ENCODE data around the gene ARAP2.
A peak's percentile ranks its signal among the peaks of the same experiment; 100 is the strongest.

Gene ARAP2

GRCh38 chr4:36244257-36245082, at the start of gene ARAP2:
TSS of gene ARAP2 (minus strand) at chr4:36244514. CDS start at chr4:36229486, 15,028 bp downstream.
- H3K4me1 ChIP-seq (ENCODE audit: control insufficient read depth, insufficient read depth, low read length): no peaks in the 10 kb centered on the region
- H3K9me3 ChIP-seq (ENCODE audit: control insufficient read depth in 2 of 2, low read length in 2 of 2): no peaks in the 10 kb centered on the region
- peak within 1 kb of the TSS; percentile 41 to 43 for H3K9ac ChIP-seq (ENCODE audit: low read length in 2 of 2)
- H3K4me3 ChIP-seq (ENCODE audit: low read length in 2 of 2): peak within 1 kb of the TSS; percentile 65 to 67
- H3K27ac ChIP-seq (ENCODE audit: low read length): no peak within 1 kb of the TSS
- no peaks in the 10 kb centered on the region for H3K36me3 ChIP-seq (ENCODE audit: control insufficient read depth in 2 of 2, insufficient read depth in 2 of 2, low read length in 2 of 2)
- peaks cover 2 to 6% of the 10 kb centered on the region in 2 donors for H3K27me3 ChIP-seq (ENCODE audit: control insufficient read depth in 1 of 2, insufficient read depth in 2 of 2, low read length in 2 of 2)

GRCh38 chr4:36292556-36293188, 48.4 kb upstream of the ARAP2 start:
- Histone ChIP-seq H3K4me1 (ENCODE audit: control insufficient read depth, insufficient read depth, low read length) (no peaks in the 10 kb centered on the region), H3K9ac (ENCODE audit: low read length in 2 of 2) (no peak overlapping the region), H3K27me3 (ENCODE audit: control insufficient read depth in 1 of 2, insufficient read depth in 2 of 2, low read length in 2 of 2) (no peaks in the 10 kb centered on the region), H3K36me3 (ENCODE audit: control insufficient read depth in 2 of 2, insufficient read depth in 2 of 2, low read length in 2 of 2) (no peaks in the 10 kb centered on the region), H3K27ac (ENCODE audit: low read length) (no peak overlapping the region), H3K9me3 (ENCODE audit: control insufficient read depth in 2 of 2, low read length in 2 of 2) (no peaks in the 10 kb centered on the region), H3K4me3 (ENCODE audit: low read length in 2 of 2) (no peak overlapping the region)

- Histone ChIP-seq H3K27me3 (ENCODE audit: control insufficient read depth in 1 of 2, insufficient read depth in 2 of 2, low read length in 2 of 2) (no peaks in the 10 kb centered on the region), H3K9ac (ENCODE audit: low read length in 2 of 2) (no peak overlapping the region), H3K27ac (ENCODE audit: low read length) (no peak overlapping the region), H3K4me3 (ENCODE audit: low read length in 2 of 2) (no peak overlapping the region), H3K36me3 (ENCODE audit: control insufficient read depth in 2 of 2, insufficient read depth in 2 of 2, low read length in 2 of 2) (no peaks in the 10 kb centered on the region), H3K4me1 (ENCODE audit: control insufficient read depth, insufficient read depth, low read length) (no peaks in the 10 kb centered on the region), H3K9me3 (ENCODE audit: control insufficient read depth in 2 of 2, low read length in 2 of 2) (no peaks in the 10 kb centered on the region)
Observed at GRCh38 chr4:36290641-36291040, 46.3 kb upstream of the ARAP2 start.

DNA sequence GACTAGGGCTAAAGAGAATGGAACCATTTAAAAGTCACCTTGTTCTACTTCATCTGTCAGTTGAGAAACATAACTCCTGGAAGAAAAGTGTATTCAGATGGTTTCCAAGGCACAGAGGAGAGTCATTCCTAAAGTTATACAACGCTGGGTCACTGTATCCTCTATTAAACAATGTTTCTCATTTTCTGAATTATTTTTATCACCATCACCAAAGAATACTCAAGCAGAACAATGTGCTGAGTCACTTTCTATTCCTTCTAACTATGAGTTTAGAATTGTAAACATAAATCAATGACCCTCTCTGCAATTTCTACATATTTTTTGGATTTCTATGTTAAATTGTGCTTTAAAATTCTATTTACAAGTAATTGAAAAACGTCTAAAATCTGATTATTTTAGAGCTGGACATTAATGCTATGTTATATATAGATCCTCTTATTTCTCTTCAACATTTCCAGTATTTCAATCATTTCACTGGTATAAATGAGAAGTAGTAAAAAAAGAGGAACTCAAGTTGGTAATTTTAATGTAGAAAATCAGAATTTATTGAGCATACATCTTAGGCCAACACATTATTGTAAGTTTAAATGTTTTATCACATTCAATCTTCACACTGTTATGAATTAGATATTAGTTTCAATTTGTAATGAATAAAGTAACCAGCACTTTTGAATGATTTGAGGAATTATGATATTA, 44.6 kb upstream of the ARAP2 start:
- H3K4me1 ChIP-seq (ENCODE audit: control insufficient read depth, insufficient read depth, low read length): no peaks in the 10 kb centered on the region
- no peak overlapping the region for H3K9ac ChIP-seq (ENCODE audit: low read length in 2 of 2)
- no peak overlapping the region for H3K4me3 ChIP-seq (ENCODE audit: low read length in 2 of 2)
- H3K27ac ChIP-seq (ENCODE audit: low read length): no peak overlapping the region
- H3K36me3 ChIP-seq (ENCODE audit: control insufficient read depth in 2 of 2, insufficient read depth in 2 of 2, low read length in 2 of 2): no peaks in the 10 kb centered on the region
- H3K27me3 ChIP-seq (ENCODE audit: control insufficient read depth in 1 of 2, insufficient read depth in 2 of 2, low read length in 2 of 2): no peaks in the 10 kb centered on the region
- H3K9me3 ChIP-seq (ENCODE audit: control insufficient read depth in 2 of 2, low read length in 2 of 2): no peaks in the 10 kb centered on the region

- Histone ChIP-seq H3K4me3 (ENCODE audit: low read length in 2 of 2) (no peak overlapping the region), H3K27me3 (ENCODE audit: control insufficient read depth in 1 of 2, insufficient read depth in 2 of 2, low read length in 2 of 2) (no peaks in the 10 kb centered on the region), H3K27ac (ENCODE audit: low read length) (no peak overlapping the region), H3K9ac (ENCODE audit: low read length in 2 of 2) (no peak overlapping the region), H3K9me3 (ENCODE audit: control insufficient read depth in 2 of 2, low read length in 2 of 2) (no peaks in the 10 kb centered on the region), H3K4me1 (ENCODE audit: control insufficient read depth, insufficient read depth, low read length) (no peaks in the 10 kb centered on the region), H3K36me3 (ENCODE audit: control insufficient read depth in 2 of 2, insufficient read depth in 2 of 2, low read length in 2 of 2) (no peaks in the 10 kb centered on the region)
Observed at GRCh38 chr4:36286481-36286871, 42.2 kb upstream of the ARAP2 start.

- no peaks in the 10 kb centered on the region for H3K36me3 ChIP-seq (ENCODE audit: control insufficient read depth in 2 of 2, insufficient read depth in 2 of 2, low read length in 2 of 2)
- H3K9ac ChIP-seq (ENCODE audit: low read length in 2 of 2): no peak overlapping the region
- no peak overlapping the region for H3K27ac ChIP-seq (ENCODE audit: low read length)
- no peak overlapping the region for H3K4me3 ChIP-seq (ENCODE audit: low read length in 2 of 2)
- no peaks in the 10 kb centered on the region for H3K9me3 ChIP-seq (ENCODE audit: control insufficient read depth in 2 of 2, low read length in 2 of 2)
- H3K27me3 ChIP-seq (ENCODE audit: control insufficient read depth in 1 of 2, insufficient read depth in 2 of 2, low read length in 2 of 2): no peaks in the 10 kb centered on the region
- no peaks in the 10 kb centered on the region for H3K4me1 ChIP-seq (ENCODE audit: control insufficient read depth, insufficient read depth, low read length)
Observed at GRCh38 chr4:36285784-36286480, 41.6 kb upstream of the ARAP2 start.

DNA sequence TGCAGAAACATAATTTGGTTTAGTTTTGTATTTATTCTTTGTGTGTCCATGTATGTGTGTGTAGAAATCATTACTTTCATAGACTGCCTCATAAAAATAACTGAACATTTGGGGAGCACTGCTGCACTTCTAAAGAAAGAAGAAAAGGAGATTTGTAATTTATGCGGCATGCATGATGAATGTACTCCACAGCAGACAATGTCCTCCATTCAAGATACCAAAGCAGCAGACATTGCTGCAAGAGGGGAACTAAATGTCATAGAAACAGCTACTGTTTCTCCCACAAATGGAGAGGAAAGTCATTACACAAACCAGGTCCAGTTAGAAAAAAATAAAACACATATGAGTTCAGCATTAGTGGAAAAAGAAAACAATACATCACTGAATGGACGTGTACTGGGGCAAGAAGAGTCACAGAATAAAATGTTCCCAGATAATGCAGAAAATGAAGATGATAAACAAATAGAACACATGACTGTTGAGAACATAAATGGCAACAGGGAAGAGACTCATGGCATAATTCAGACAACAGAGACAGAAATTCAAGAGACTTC, 39.7 kb upstream of the ARAP2 start:
- no peak overlapping the region for H3K27ac ChIP-seq (ENCODE audit: low read length)
- no peaks in the 10 kb centered on the region for H3K4me1 ChIP-seq (ENCODE audit: control insufficient read depth, insufficient read depth, low read length)
- H3K27me3 ChIP-seq (ENCODE audit: control insufficient read depth in 1 of 2, insufficient read depth in 2 of 2, low read length in 2 of 2): no peaks in the 10 kb centered on the region
- H3K9me3 ChIP-seq (ENCODE audit: control insufficient read depth in 2 of 2, low read length in 2 of 2): no peaks in the 10 kb centered on the region
- H3K4me3 ChIP-seq (ENCODE audit: low read length in 2 of 2): no peak overlapping the region
- no peaks in the 10 kb centered on the region for H3K36me3 ChIP-seq (ENCODE audit: control insufficient read depth in 2 of 2, insufficient read depth in 2 of 2, low read length in 2 of 2)
- H3K9ac ChIP-seq (ENCODE audit: low read length in 2 of 2): no peak overlapping the region

- Histone ChIP-seq H3K4me3 (ENCODE audit: low read length in 2 of 2) (no peak overlapping the region), H3K4me1 (ENCODE audit: control insufficient read depth, insufficient read depth, low read length) (no peaks in the 10 kb centered on the region), H3K9me3 (ENCODE audit: control insufficient read depth in 2 of 2, low read length in 2 of 2) (no peaks in the 10 kb centered on the region), H3K27ac (ENCODE audit: low read length) (no peak overlapping the region), H3K27me3 (ENCODE audit: control insufficient read depth in 1 of 2, insufficient read depth in 2 of 2, low read length in 2 of 2) (no peaks in the 10 kb centered on the region), H3K9ac (ENCODE audit: low read length in 2 of 2) (no peak overlapping the region), H3K36me3 (ENCODE audit: control insufficient read depth in 2 of 2, insufficient read depth in 2 of 2, low read length in 2 of 2) (no peaks in the 10 kb centered on the region)
Observed at GRCh38 chr4:36282503-36283030, 38.3 kb upstream of the ARAP2 start.

- H3K9ac ChIP-seq (ENCODE audit: low read length in 2 of 2): no peak within 1 kb of the TSS
- no peaks in the 10 kb centered on the region for H3K9me3 ChIP-seq (ENCODE audit: control insufficient read depth in 2 of 2, low read length in 2 of 2)
- no peaks in the 10 kb centered on the region for H3K27me3 ChIP-seq (ENCODE audit: control insufficient read depth in 1 of 2, insufficient read depth in 2 of 2, low read length in 2 of 2)
- H3K27ac ChIP-seq (ENCODE audit: low read length): no peak within 1 kb of the TSS
- no peaks in the 10 kb centered on the region for H3K36me3 ChIP-seq (ENCODE audit: control insufficient read depth in 2 of 2, insufficient read depth in 2 of 2, low read length in 2 of 2)
- H3K4me3 ChIP-seq (ENCODE audit: low read length in 2 of 2): no peak within 1 kb of the TSS
- H3K4me1 ChIP-seq (ENCODE audit: control insufficient read depth, insufficient read depth, low read length): no peaks in the 10 kb centered on the region
Observed at GRCh38 chr4:36281384-36282106, 37.2 kb upstream of the ARAP2 start, which contains the start of gene DTHD1. TSS of gene DTHD1 (plus strand) at chr4:36281616. CDS start at chr4:36281759, 143 bp downstream.

All from stomach smooth muscle (tissue), 2 donors.